HG02981 (cell line): ENCODE data around the gene MEF2C.
"Not testable (repeated sequence)": the region's sequence is repeated elsewhere in the genome, so short reads cannot be mapped to it uniquely, and the experiment has no call there.

Experiments used
- ATAC-seq: cut with Tn5 transposase; IDR thresholded peaks from one replicate; pipeline ENCODE4 v1.9.1; 2021; ENCODE audit warnings: mild to moderate bottlenecking, moderate library complexity; ENCODE audit not compliant: unreplicated experiment

Gene MEF2C

GRCh38 chr5:88808153-88808552, 74.8 kb downstream of the MEF2C start:
- ATAC-seq, result peak; percentile 79

DNA sequence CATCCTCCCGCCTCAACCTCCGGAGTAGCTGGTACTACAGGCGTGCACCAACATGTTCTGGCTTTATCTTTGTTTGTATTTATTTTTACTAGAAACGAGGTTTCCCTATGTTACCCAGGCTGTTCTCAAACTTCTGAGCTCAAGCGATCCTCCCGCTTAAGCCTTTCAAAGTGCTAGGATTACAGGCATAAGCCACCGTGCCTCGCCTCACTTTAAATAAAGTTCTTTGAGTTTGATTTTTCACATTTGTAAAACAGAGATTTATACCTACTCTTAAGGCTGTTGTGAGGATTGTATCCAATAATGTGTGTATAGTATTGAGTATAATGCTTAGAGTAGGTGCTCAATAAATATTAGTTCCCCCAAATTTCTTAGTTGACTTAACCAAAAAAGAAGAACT, 75.7 kb downstream of the MEF2C start:
- no peak for ATAC-seq

- ATAC-seq, result no peak
These were observed 76.6 kb downstream of the MEF2C start for GRCh38 chr5:88806338-88806737.

- no peak for ATAC-seq
These were observed 77.7 kb downstream of the MEF2C start for GRCh38 chr5:88805151-88805784.

DNA sequence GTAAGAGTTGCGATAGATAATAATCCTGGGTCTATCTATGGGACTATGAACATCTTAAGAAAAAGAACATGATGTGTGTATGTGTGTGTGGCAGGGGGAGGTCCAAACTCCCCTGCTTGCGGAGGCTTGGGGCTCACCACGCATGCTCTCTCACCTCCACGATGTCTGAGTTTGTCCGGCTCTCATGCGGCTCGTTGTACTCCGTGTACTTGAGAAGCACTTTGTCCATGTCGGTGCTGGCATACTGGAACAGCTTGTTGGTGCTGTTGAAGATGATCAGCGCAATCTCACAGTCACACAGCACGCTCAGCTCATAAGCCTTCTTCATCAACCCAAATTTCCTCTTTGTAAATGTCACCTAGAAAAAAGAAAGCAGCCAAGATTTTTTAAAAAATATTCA, 78.5 kb downstream of the MEF2C start:
- no peak for ATAC-seq

DNA sequence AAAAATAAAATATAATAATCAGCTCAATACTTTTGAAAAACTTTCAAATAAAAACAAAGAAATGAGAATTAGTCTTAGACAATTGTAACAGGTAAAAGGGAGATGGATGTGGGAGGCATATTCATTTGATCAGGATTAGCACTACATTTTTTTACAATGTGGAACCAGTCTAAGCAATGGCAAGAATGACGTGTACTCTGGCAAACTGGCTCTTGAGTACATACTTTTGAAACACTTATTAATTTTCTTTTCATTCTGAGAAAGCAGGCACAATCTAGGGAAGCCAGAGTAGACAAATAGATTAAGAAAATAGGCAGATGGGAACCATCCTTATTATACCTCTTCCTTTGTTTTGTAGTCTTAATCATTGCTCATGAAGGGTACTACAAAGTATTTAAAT, 79.7 kb downstream of the MEF2C start:
- ATAC-seq, result no peak

DNA sequence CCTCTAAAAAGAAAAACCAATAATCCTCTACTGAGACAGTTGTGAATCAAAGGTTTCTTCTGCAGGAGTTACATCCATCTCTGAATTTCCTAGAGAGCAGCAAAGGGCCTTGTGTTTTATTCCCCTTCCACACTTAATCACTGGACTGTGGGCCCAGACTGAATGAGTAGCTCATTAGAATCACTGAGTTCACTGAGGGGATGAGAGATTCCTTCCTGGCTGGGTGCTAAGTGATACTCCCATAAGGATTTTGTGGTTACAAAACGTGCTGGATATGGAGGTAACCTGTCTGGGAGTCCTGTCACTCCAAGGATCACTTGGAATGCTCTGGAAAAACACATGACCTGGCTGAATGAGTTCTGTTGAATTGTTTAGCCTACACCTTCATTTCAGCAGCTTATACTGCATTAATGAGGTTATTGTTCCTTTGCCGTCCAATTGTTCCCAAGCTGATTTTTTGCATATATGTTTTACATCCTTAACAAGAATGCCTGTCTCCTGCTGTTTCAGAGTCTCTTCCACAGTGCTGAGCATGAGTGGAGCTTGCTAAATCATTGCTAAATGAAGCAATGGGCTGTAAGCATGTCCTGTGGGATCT, 82.9 kb downstream of the MEF2C start:
- ATAC-seq, result no peak

DNA sequence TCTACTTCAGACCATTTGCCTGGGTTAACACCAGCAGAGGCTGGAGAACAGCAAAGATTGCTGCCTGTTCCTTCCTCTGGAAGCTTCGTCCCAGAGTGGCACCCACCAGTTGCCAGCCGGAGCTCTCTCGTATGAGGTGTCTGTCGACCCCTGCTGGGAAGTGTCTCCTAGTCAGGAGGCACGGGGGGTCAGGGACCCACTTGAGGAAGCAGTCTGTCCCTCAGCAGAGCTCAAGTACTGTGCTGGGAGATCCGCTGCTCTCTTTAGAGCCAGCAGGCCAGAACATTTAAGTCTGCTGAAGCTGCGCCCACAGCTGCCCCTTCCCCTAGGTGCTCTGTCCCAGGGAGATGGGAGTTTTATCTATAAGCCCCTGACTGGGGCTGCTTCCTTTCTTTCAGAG, 84.1 kb downstream of the MEF2C start:
- ATAC-seq, result not testable (repeated sequence)

GRCh38 chr5:88793797-88794196, 89.2 kb downstream of the MEF2C start:
- ATAC-seq, result not testable (repeated sequence)

- ATAC-seq, result peak; percentile 93
These were observed 90.7 kb downstream of the MEF2C start for GRCh38 chr5:88792144-88792840.

DNA sequence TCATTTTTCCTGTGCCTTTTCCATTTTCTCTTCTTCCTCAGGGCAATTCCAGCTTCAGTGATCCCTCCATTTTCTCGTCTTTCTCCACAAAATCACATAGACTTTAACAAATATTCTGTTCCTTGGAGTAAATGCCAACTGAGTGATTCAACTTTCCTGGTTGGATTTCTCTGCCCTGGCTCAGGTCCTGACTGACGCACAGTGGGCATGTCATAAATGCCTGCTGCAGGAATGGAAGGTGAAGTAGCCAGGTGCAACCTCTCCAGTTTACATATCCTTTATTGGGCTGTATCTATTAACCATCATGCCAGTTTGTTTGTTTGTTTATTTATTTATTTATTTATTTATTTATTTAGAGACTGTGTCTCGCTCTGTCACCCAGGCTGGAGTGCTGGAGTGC, 95.1 kb downstream of the MEF2C start:
- no peak for ATAC-seq

GRCh38 chr5:88786789-88787188, 96.2 kb downstream of the MEF2C start:
- ATAC-seq, result no peak

DNA sequence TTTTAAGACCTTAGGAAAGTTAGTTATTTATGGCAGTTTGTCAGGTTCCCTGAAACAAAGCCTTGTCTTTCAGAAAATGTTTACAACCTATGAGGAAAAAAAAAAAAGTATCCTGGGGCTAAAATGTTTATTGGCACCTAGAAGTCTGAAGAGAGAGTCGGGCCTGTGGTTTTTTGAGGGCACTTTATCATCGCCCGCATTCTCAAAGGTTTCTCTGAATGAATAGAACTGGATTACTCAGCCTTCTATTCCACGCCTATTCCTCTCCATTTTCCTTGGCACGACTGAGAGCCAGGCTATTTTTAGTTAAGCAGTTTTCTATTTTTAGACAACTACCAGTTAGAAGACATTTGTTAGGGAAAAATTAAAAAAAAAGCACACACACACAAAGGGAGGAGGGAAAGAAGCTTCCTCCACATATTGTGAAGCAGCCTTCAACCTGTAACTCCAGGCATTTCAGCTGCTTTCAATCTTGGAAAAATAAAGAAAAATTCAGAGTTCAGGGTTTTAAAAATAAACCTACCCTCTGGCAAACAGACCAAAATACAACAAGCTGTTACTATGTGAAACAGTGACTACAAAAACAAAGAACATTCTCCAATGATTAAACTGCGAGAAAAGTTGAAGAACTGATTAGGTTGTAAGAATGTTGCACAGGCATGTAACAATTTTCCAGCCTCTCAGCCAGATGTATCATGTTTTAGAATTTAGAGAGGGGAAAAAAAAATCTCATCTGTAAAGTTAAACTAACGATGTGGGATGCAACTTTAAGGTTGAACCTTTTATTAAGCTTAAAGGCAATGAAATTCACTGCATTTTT, 97.0 kb downstream of the MEF2C start:
- peak; percentile 58 for ATAC-seq

- no peak for ATAC-seq
These were observed 100.4 kb downstream of the MEF2C start for GRCh38 chr5:88782571-88782970.

DNA sequence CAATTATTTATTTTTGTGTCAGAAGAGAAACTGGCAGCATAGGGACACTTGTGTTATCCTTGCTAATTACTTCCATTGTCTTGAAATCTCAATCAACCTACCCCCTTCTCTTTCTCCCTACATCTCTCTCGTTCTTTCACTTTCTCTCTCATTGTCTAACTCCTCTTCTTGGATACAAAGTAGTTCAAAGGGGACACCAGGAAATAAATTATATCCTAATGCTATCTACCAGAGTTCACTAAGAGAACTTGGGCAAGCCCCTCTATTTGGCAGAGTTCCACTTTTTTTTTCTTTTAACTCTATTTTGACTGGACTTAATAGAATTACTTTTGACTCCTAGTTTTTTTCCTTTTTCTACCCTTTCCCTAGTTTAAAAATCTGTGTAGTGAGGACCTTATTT, 102.2 kb downstream of the MEF2C start:
- no peak for ATAC-seq

DNA sequence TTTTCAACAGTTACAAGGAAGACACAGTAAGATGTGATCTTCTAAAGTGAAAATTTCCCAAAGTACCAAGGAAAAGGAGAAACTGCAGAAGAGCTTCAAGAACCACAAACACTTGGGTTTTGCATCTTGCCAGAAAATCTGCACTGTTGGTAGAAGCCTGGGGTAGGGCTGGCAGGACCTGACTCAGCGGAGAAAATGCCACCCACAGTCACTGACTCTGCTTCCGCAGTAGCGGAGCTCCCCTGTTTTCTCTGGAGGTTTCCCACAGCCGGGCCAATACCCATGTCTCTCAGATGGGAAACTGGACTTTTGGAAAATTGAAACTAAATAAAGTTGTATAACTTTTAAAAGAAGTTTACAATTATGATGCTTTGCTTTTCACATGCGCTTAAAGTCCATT, 104.2 kb downstream of the MEF2C start:
- ATAC-seq, result no peak

GRCh38 chr5:88776692-88777091, 106.3 kb downstream of the MEF2C start:
- ATAC-seq, result no peak

DNA sequence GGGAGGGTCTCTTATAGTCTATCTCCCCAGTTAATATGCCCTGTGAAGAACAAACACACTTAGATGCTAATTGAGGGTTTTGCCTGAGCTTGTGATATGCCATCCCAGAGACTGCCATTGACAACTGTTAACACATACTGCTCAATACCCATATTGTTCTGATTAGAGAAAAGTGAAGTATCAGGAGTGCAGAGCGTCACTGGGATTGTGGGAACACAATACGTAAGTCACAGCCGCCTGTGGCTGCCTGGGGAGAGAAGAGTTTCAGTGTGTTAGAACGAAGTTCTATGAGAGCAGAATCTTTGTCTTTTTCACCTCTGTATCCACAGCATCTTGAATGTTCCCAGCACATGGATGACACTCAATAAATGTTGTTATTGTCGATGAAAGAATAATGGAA, 110.2 kb downstream of the MEF2C start:
- ATAC-seq, result no peak

DNA sequence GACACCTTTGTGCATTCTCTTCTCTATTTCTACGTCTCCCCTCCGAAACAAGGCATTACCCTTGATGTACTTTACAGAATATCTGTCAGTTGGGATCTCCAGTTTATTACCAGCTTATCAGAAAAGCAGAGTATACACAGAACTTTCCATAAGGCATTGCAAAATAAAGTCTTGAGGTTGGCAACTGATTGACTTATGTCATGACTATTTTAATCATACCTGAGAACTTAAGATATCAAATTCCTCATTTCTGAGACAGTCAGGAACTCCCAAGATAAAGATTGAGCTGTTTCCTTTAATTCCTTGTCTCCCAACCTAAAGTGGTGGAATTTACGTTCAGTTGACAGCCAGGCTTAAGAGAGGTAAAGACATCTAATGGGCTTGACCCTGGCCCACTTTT, 110.9 kb downstream of the MEF2C start:
- no peak for ATAC-seq

DNA sequence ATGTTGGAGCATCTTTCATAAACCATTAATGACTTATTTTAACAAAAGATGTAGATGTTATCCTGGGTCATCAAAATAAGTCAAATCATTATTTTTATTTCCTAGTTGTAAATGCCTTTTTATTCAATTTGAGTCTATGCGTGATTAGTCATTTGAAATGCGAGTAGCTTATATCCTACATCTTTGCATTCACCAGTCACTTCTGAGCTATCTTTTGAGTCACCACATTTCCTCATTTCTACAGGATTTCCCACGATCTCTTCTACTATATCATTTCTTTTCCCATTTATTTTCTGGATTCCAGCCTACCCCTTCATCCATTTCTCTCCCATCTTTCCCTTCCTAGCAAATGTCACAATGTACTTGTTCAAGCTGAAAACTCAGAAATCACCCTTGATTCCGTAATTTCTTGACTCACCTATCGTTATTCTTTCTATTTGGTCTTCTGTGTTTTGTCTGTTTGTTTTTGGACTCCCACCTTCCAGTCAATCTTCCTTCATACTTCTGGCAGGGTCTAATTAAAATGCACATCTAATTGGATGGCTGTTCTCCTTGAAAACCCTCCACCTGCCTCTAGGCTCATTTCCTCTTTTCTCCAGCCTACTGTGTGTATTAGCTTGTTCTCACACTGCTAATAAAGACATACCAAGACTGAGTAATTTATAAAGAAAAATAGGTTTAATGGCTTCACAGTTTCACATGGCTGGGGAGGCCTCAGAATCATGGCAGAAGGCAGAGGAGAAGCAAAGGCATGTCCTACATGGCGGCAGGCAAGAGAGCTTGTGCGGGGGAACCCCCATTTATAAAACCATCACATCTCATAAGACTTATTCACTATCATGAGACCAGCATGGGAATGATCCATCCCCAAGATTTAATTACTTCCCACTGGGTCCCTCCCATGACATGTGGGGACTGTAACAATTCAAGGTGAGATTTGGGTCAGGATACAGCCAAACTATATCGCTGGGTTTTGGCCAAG, 112.4 kb downstream of the MEF2C start:
- no peak for ATAC-seq
